PC-3 (cell line): Measurements from ENCODE around the gene OR6C70.

Source experiments
- CTCF ChIP-seq: fragments of 300-600 bp; sonication (generic); conservative IDR thresholded peaks from 2 replicates; pipeline ENCODE4 v1.5.1; 2017; ENCODE audit warnings: antibody characterized with exemption, low read depth, mild to moderate bottlenecking, low read length
- EZH2 ChIP-seq: fragments of 300-600 bp; sonication (generic); IDR thresholded peaks from one replicate; pipeline ENCODE4 v1.6.1; 2017; ENCODE audit warnings: antibody characterized with exemption, mild to moderate bottlenecking, low read length; ENCODE audit not compliant: unreplicated experiment
- EZH2phosphoT487 ChIP-seq: fragments of 300-600 bp; sonication (generic); IDR thresholded peaks from 2 replicates; pipeline ENCODE4 v1.6.1; 2018; ENCODE audit warnings: mild to moderate bottlenecking, antibody characterized with exemption, low read length, borderline replicate concordance

GRCh38 chr12:55446326-55446725 is 23.6 kb downstream of the OR6C70 start:
- TF ChIP-seq CTCF (peak; percentile 33; the same call in 1 of the 2 replicates), EZH2 (no peak), EZH2phosphoT487 (no peak)
